ENCODE results near the gene FAM117B.

GRCh38 chr2:202717598-202718310 is 83.0 kb downstream of the FAM117B start:
- no peak for TF ChIP-seq POLR2A (IDR thresholded peaks at IDR 0.05; ENCODE audit: low read length)
- TF ChIP-seq GATA1 (IDR thresholded peaks at IDR 0.05; ENCODE audit: low read depth, low read length) = no peak
